Mesenchymal stem cell (in vitro differentiated cells and primary cell): ENCODE measurements around the gene EFCAB6.

Experiments
- DNase-seq: peaks from one replicate; pipeline ENCODE4 v3.0.0-alpha.2; 2013
- H2AFZ ChIP-seq: one replicate; pipeline ENCODE4 v1.6.1; 2013; ENCODE audit warnings: low read depth, mild to moderate bottlenecking, control low read depth, inconsistent platforms, low read length, moderate library complexity
- H2AK5ac ChIP-seq: 2 replicates; pipeline ENCODE4 v1.6.1; 2013; ENCODE audit warnings: low read length, moderate library complexity, mild to moderate bottlenecking, inconsistent platforms; ENCODE audit not compliant: severe bottlenecking
- H2BK120ac ChIP-seq: one replicate; pipeline ENCODE4 v1.6.1; 2013; ENCODE audit warnings: low read depth, mild to moderate bottlenecking, inconsistent platforms, low read length, moderate library complexity
- H2BK12ac ChIP-seq, 2 experiments: one replicate each; pipeline ENCODE4 v1.6.1; 2013; ENCODE audit warnings: inconsistent platforms in 2 of 2, low read length in 2 of 2, mild to moderate bottlenecking in 2 of 2, moderate library complexity in 2 of 2, control low read depth in 1 of 2
- H2BK15ac ChIP-seq: one replicate; pipeline ENCODE4 v1.6.1; 2013; ENCODE audit warnings: mild to moderate bottlenecking, low read depth, inconsistent platforms; ENCODE audit not compliant: poor library complexity, severe bottlenecking
- H2BK5ac ChIP-seq: 2 replicates; pipeline ENCODE4 v1.6.1; 2013; ENCODE audit warnings: low read depth, mild to moderate bottlenecking, low read length, control low read depth, inconsistent platforms; ENCODE audit not compliant: poor library complexity, severe bottlenecking
- H3K14ac ChIP-seq, 2 experiments: one replicate each; pipeline ENCODE4 v1.6.1; 2013; ENCODE audit warnings: inconsistent platforms in 2 of 2, low read length in 2 of 2, control low read depth in 1 of 2, mild to moderate bottlenecking in 1 of 2, moderate library complexity in 1 of 2
- H3K18ac ChIP-seq, 2 experiments: one replicate each; pipeline ENCODE4 v1.6.1; 2013; ENCODE audit warnings: inconsistent platforms in 2 of 2, low read length in 2 of 2, control low read depth in 1 of 2, low read depth in 1 of 2, mild to moderate bottlenecking in 1 of 2
- H3K23ac ChIP-seq, 2 experiments: one replicate each; pipeline ENCODE4 v1.6.1; 2013; ENCODE audit warnings: inconsistent platforms in 2 of 2, low read length in 2 of 2, mild to moderate bottlenecking in 2 of 2, moderate library complexity in 2 of 2, control low read depth in 1 of 2
- H3K27ac ChIP-seq: 2 replicates; pipeline ENCODE4 v1.5.1; 2013; ENCODE audit warnings: mild to moderate bottlenecking, moderate library complexity, low read length, control low read depth, inconsistent platforms; ENCODE audit not compliant: poor library complexity, severe bottlenecking
- H3K27me3 ChIP-seq, 2 experiments: 2 replicates each; pipeline versions ENCODE4 v1.6.1 to v1.7.0; 2013; ENCODE audit warnings: low read length in 2 of 2, mild to moderate bottlenecking in 2 of 2, moderate library complexity in 2 of 2, control low read depth in 1 of 2, inconsistent platforms in 1 of 2; ENCODE audit not compliant: control insufficient read depth in 1 of 2, insufficient read depth in 1 of 2
- H3K36me3 ChIP-seq, 2 experiments: 2 replicates each; pipeline versions ENCODE4 v1.6.1 to v1.7.0; 2013; ENCODE audit warnings: low read length in 2 of 2, control low read depth in 1 of 2, inconsistent platforms in 1 of 2, low read depth in 1 of 2, mild to moderate bottlenecking in 1 of 2; ENCODE audit not compliant: insufficient read depth in 2 of 2, control insufficient read depth in 1 of 2
- H3K4ac ChIP-seq, 2 experiments: one replicate each; pipeline ENCODE4 v1.6.1; 2013; ENCODE audit warnings: inconsistent platforms in 2 of 2, low read length in 2 of 2, mild to moderate bottlenecking in 2 of 2, moderate library complexity in 2 of 2, control low read depth in 1 of 2, low read depth in 1 of 2
- H3K4me1 ChIP-seq: 2 replicates; pipeline ENCODE4 v1.6.1; 2013; ENCODE audit warnings: low read depth, low read length, control low read depth; ENCODE audit not compliant: control insufficient read depth, insufficient read depth
- H3K4me2 ChIP-seq: 2 replicates; pipeline ENCODE4 v1.6.1; 2013; ENCODE audit warnings: low read length, mild to moderate bottlenecking, inconsistent platforms; ENCODE audit not compliant: poor library complexity, severe bottlenecking
- H3K4me3 ChIP-seq, 2 experiments: 2 replicates each; pipeline versions ENCODE4 v1.5.1 to v1.7.0; 2013; ENCODE audit warnings: low read length in 2 of 2, mild to moderate bottlenecking in 2 of 2, control low read depth in 1 of 2, low read depth in 1 of 2; ENCODE audit not compliant: insufficient read depth in 1 of 2
- H3K79me1 ChIP-seq: replicated peaks from 2 replicates; pipeline ENCODE4 v1.6.1; 2013; ENCODE audit warnings: mild to moderate bottlenecking, control low read depth, low read length, inconsistent platforms; ENCODE audit not compliant: poor library complexity, severe bottlenecking
- H3K9ac ChIP-seq: 2 replicates; pipeline ENCODE4 v1.7.0; 2013; ENCODE audit warnings: mild to moderate bottlenecking, low read length, moderate library complexity
- H3K9me3 ChIP-seq: 2 replicates; pipeline ENCODE4 v1.7.0; 2013; ENCODE audit warnings: mild to moderate bottlenecking, low read length; ENCODE audit not compliant: control insufficient read depth
- H4K8ac ChIP-seq: one replicate; pipeline ENCODE4 v1.6.1; 2013; ENCODE audit warnings: inconsistent platforms, mild to moderate bottlenecking, low read length, moderate library complexity
- H4K91ac ChIP-seq: one replicate; pipeline ENCODE4 v1.6.1; 2013; ENCODE audit warnings: mild to moderate bottlenecking, low read length, inconsistent platforms
- whole genome bisulfite sequencing: methylation state at CpG from one replicate; pipeline ENCODE4 v1.1.7; 2013; ENCODE audit warnings: mixed read lengths; 5-methylcytosine and 5-hydroxymethylcytosine counted together

Gene EFCAB6

DNA sequence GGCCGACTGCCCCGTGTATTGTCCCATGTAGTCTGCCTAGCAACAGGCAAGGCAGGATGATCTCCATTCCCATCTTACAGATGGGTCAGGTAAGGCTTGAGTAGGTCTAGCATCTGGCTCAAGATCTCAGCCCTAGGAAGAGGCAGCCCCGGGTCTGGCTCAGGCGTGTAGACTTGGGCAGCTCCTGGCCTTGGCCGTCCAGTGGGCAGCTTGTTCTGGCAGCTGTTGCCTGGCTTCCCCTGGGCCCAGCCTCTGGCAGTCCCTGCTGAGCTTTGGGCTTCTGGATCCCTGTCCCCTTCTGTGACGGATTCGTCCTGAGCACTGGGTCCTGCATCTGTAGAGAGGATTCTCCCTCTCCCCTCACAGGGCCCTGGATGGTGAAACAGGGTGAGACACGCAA lies 327.9 kb downstream of the EFCAB6 start:
- Histone ChIP-seq H2BK15ac (no peak overlapping the region), H3K36me3 (no peaks in the 10 kb centered on the region), H4K91ac (no peak overlapping the region), H4K8ac (no peak overlapping the region), H3K27ac (no peak overlapping the region), H3K4me3 (no peak overlapping the region), H3K4me1 (no peaks in the 10 kb centered on the region), H2BK120ac (no peak overlapping the region), H3K23ac (no peak overlapping the region), H3K27me3 (peaks cover 0 to 50% of the 10 kb centered on the region in 2 experiments), H3K4ac (no peak overlapping the region), H3K79me1 (no peaks in the 10 kb centered on the region), H2BK5ac (no peak overlapping the region), H3K9ac (no peak overlapping the region), H2AFZ (no peak overlapping the region), H3K9me3 (no peaks in the 10 kb centered on the region), H2BK12ac (no peak overlapping the region), H2AK5ac (no peak overlapping the region), H3K4me2 (no peak overlapping the region), H3K18ac (no peak overlapping the region), H3K14ac (no peak overlapping the region)
- 90% methylated on average over 8 of the region's 8 CpGs for WGBS
- DNase-seq, result no peak

DNA sequence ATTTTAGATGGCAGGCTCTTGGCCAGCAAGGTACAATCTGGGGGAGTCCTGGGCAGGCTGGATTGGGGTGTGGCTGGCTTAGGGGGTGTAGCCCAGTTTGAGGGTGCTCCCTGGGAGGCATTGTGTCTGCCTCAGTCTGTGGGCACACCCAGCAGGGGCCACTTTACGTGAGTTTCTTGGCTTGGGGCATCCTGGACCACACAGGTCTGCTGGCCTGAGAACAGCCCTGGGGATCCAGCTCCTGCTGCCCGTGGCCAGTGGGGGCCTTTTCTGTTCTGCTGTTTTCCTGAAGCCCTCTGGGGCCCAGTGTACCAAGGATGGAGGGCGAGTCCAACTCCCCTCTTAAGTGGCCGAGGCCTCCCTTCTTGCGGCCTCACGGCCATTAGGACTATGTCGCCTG lies 328.4 kb downstream of the EFCAB6 start:
- no peak overlapping the region for H3K23ac ChIP-seq
- H3K14ac ChIP-seq, result no peak overlapping the region
- H2BK15ac ChIP-seq, result no peak overlapping the region
- H2BK5ac ChIP-seq, result no peak overlapping the region
- no peaks in the 10 kb centered on the region for H3K36me3 ChIP-seq
- H3K4me2 ChIP-seq, result no peak overlapping the region
- H2AFZ ChIP-seq, result no peak overlapping the region
- no peak overlapping the region for H2AK5ac ChIP-seq
- no peak overlapping the region for H2BK12ac ChIP-seq
- H2BK120ac ChIP-seq, result no peak overlapping the region
- no peak overlapping the region for H4K91ac ChIP-seq
- no peak overlapping the region for H3K4me3 ChIP-seq
- H3K18ac ChIP-seq, result no peak overlapping the region
- no peak for DNase-seq
- H4K8ac ChIP-seq, result no peak overlapping the region
- 75% methylated on average over 7 of the region's 7 CpGs for WGBS
- H3K27ac ChIP-seq, result no peak overlapping the region
- no peaks in the 10 kb centered on the region for H3K9me3 ChIP-seq
- H3K27me3 ChIP-seq, result peaks cover 0 to 46% of the 10 kb centered on the region in 2 experiments
- no peaks in the 10 kb centered on the region for H3K79me1 ChIP-seq
- H3K4ac ChIP-seq, result no peak overlapping the region
- H3K4me1 ChIP-seq, result no peaks in the 10 kb centered on the region
- no peak overlapping the region for H3K9ac ChIP-seq

DNA sequence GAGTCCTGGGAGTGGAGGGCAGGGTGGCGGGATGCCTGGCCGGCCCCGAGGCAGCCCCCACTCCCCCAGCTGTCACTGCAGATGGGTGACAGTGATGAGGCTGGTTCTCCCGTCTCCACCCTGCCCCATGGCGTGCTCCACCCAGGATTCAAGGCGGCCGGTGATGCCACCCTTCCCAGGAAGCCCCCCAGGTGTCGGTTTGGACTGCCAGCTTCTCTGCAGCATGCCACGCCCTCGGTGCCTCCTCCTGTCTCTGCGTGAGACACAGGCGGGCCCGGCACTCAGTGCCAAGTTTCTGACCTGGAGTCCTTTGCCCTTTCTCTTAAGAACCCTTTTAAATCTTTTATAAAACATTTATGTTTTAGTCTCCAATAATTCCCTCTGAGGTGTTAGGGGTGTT lies 328.8 kb downstream of the EFCAB6 start:
- Histone ChIP-seq H2BK5ac (no peak overlapping the region), H3K79me1 (no peaks in the 10 kb centered on the region), H3K4me1 (no peaks in the 10 kb centered on the region), H4K91ac (no peak overlapping the region), H2BK12ac (no peak overlapping the region), H4K8ac (no peak overlapping the region), H2AFZ (no peak overlapping the region), H3K4ac (no peak overlapping the region), H3K36me3 (no peaks in the 10 kb centered on the region), H3K4me2 (no peak overlapping the region), H3K9ac (no peak overlapping the region), H2BK120ac (no peak overlapping the region), H2BK15ac (no peak overlapping the region), H3K9me3 (no peaks in the 10 kb centered on the region), H3K4me3 (no peak overlapping the region), H3K14ac (no peak overlapping the region), H2AK5ac (no peak overlapping the region), H3K18ac (no peak overlapping the region), H3K27ac (no peak overlapping the region), H3K23ac (no peak overlapping the region), H3K27me3 (peaks cover 0 to 42% of the 10 kb centered on the region in 2 experiments)
- WGBS, result 79% methylated on average over 10 of the region's 13 CpGs
- no peak for DNase-seq

DNA sequence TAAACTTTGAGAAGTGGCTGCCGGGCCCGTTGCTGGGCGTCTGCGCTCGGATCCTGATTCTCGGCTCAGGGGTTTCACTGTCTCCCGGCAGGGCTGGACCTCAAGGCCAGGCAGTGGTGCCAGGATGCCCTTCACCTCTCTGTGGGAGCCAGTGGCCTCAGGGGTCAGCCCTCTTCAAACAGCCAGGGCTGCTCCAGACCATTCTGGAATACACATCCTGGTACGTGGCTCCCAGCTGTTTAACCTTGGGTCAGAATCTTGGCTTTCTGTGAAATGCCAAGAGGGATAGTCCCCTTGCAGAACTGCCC lies 329.8 kb downstream of the EFCAB6 start:
- Histone ChIP-seq H3K36me3 (no peaks in the 10 kb centered on the region), H3K9me3 (no peaks in the 10 kb centered on the region), H4K8ac (no peak overlapping the region), H2BK12ac (no peak overlapping the region), H3K4me2 (no peak overlapping the region), H2AFZ (no peak overlapping the region), H2BK5ac (no peak overlapping the region), H2AK5ac (no peak overlapping the region), H3K4me1 (no peaks in the 10 kb centered on the region), H3K4ac (no peak overlapping the region), H3K18ac (no peak overlapping the region), H2BK120ac (no peak overlapping the region), H3K79me1 (no peaks in the 10 kb centered on the region), H3K9ac (no peak overlapping the region), H2BK15ac (no peak overlapping the region), H4K91ac (no peak overlapping the region), H3K23ac (no peak overlapping the region), H3K4me3 (no peak overlapping the region), H3K14ac (no peak overlapping the region), H3K27ac (no peak overlapping the region), H3K27me3 (peaks cover 0 to 34% of the 10 kb centered on the region in 2 experiments)
- 67% methylated on average over 8 of the region's 8 CpGs for WGBS
- DNase-seq, result no peak
